ENCODE measurements around the gene RRAS2. TPM values are rescaled to one million over a fixed set of nuclear protein-coding genes. Genes with fewer than 3 reads are reported as not detected.

RRAS2 gene
- total RNA-seq, 1 experiment from 2014 or later: 158 TPM

DNA sequence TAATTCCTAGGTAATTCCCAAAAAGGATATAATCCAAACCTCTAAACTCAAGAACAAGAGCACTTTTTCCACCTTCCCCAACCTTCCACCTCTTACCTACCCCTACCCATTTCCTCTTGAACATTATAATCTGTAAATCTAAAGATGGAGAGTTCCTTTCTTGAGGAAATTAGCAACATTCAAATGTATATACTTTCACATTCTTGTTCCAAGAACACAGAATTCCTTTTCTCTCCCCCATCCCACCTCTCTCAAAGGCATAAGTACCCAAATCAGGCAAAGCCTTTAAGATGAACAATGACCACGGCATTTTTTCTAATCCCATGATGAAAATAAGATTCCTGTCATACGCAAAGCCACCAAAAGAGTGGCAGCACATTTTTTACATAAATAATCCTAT lies 18.3 kb downstream of the RRAS2 start:
- Histone ChIP-seq H2BK120ac (ENCODE audit: low read depth, low read length, poor library complexity, severe bottlenecking) (no peak overlapping the region), H3K56ac (ENCODE audit: insufficient read length, low read depth, low read length) (no peak overlapping the region), H3K79me1 (ENCODE audit: insufficient read depth, low read depth, low read length, poor library complexity, severe bottlenecking) (no peaks in the 10 kb centered on the region), H3K23me2 (ENCODE audit: insufficient read length, low read depth, low read length, poor library complexity, severe bottlenecking) (no peaks in the 10 kb centered on the region), H2BK15ac (ENCODE audit: low read depth, low read length) (no peak overlapping the region), H4K8ac (replicated peaks; ENCODE audit: insufficient read length, low read depth, low read length) (no peak overlapping the region), H3K4me1 (ENCODE audit: insufficient read depth, low read length) (peaks cover 15% of the 10 kb centered on the region; the same call in 1 of the 2 replicates), H3K23ac (ENCODE audit: insufficient read length, low read depth, low read length) (no peak overlapping the region), H2AFZ (ENCODE audit: low read length) (no peak overlapping the region), H4K20me1 (ENCODE audit: control insufficient read depth, insufficient read depth, insufficient read length) (no peaks in the 10 kb centered on the region), H3K9ac (ENCODE audit: extremely low read depth, insufficient read length, low read length) (peak overlapping the region; percentile 50), H4K5ac (ENCODE audit: insufficient read length, low read depth, low read length) (no peak overlapping the region), H2AK5ac (ENCODE audit: insufficient read length, low read length) (no peak overlapping the region), H3K14ac (ENCODE audit: insufficient read depth, low read length) (no peak overlapping the region), H3K27me3 (ENCODE audit: insufficient read depth, low read length) (no peaks in the 10 kb centered on the region), H3K79me2 (ENCODE audit: insufficient read depth, low read length) (peaks cover 65% of the 10 kb centered on the region), H2BK20ac (ENCODE audit: low read depth, low read length, poor library complexity, severe bottlenecking) (no peak overlapping the region), H3K4ac (ENCODE audit: low read depth, low read length) (no peak overlapping the region), H2BK5ac (ENCODE audit: insufficient read length, low read length) (no peak overlapping the region), H3T11ph (ENCODE audit: low read length) (no peak overlapping the region), H3K18ac (ENCODE audit: insufficient read length, low read depth, low read length) (no peak overlapping the region), H3K4me2 (ENCODE audit: insufficient read depth, insufficient read length, low read length) (peak overlapping the region; percentile 55), H4K91ac (ENCODE audit: insufficient read length, low read depth, low read length) (no peak overlapping the region), H2BK12ac (ENCODE audit: insufficient read length, low read depth, low read length) (no peak overlapping the region), H3K27ac (ENCODE audit: insufficient read length, low read depth, low read length) (peak overlapping the region; percentile 100), H3K9me3 (ENCODE audit: control insufficient read depth, low read depth, low read length) (no peaks in the 10 kb centered on the region)
- TF ChIP-seq, protein P1, sequence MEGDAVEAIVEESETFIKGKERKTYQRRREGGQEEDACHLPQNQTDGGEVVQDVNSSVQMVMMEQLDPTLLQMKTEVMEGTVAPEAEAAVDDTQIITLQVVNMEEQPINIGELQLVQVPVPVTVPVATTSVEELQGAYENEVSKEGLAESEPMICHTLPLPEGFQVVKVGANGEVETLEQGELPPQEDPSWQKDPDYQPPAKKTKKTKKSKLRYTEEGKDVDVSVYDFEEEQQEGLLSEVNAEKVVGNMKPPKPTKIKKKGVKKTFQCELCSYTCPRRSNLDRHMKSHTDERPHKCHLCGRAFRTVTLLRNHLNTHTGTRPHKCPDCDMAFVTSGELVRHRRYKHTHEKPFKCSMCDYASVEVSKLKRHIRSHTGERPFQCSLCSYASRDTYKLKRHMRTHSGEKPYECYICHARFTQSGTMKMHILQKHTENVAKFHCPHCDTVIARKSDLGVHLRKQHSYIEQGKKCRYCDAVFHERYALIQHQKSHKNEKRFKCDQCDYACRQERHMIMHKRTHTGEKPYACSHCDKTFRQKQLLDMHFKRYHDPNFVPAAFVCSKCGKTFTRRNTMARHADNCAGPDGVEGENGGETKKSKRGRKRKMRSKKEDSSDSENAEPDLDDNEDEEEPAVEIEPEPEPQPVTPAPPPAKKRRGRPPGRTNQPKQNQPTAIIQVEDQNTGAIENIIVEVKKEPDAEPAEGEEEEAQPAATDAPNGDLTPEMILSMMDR (conservative IDR thresholded peaks at IDR 0.05): no peak
- H3K36me3 Mint-ChIP-seq (ENCODE audit: insufficient read depth in 1 of 3, low read depth in 3 of 3): peaks cover 5 to 33% (median 14%) of the 10 kb centered on the region in 3 experiments
- peaks cover 74 to 79% of the 10 kb centered on the region in 2 experiments for H3K4me1 Mint-ChIP-seq
- WGBS (ENCODE audit: extremely low coverage, insufficient read length, low lambda C conversion rate): no CpG with 5 or more reads among the region's 2 CpGs
- DNase-seq: no peak
- H3K9me3 Mint-ChIP-seq: peaks cover 8 to 16% of the 10 kb centered on the region in 2 experiments
- peak overlapping the region; percentile 56 to 81 for H3K4me3 Mint-ChIP-seq
- no peaks in the 10 kb centered on the region for H3K27me3 Mint-ChIP-seq (ENCODE audit: low read depth)
- H3K27ac Mint-ChIP-seq: peak overlapping the region; percentile 74 to 98 (median 96)

Measured in H9 (cell line).